GM13976 (cell line): ENCODE data around the gene ABI3BP.

Experiments
- DNase-seq: peaks from one replicate; pipeline ENCODE4 v3.0.0; 2012; ENCODE audit warnings: low spot score
- in situ Hi-C: fragments of 300-500 bp; cut with MboI; formaldehyde crosslinking; loops from one replicate; pipeline ENCODE4 v1.12.0; 2022; ENCODE audit warnings: low sequenced_read_pairs, mixed read lengths, inconsistent platforms; ENCODE audit not compliant: unreplicated experiment
- TF ChIP-seq, protein P1 (sequence below): IDR thresholded peaks from 2 replicates; pipeline ENCODE4 v1.5.1; 2012; ENCODE audit warnings: borderline replicate concordance, mild to moderate bottlenecking; ENCODE audit not compliant: insufficient read depth; ENCODE audit errors: extremely low read depth, missing control alignments, control extremely low read depth

ABI3BP gene

GRCh38 chr3:100776746-100777145 is 216.5 kb downstream of the ABI3BP start:
- TF ChIP-seq, protein P1, sequence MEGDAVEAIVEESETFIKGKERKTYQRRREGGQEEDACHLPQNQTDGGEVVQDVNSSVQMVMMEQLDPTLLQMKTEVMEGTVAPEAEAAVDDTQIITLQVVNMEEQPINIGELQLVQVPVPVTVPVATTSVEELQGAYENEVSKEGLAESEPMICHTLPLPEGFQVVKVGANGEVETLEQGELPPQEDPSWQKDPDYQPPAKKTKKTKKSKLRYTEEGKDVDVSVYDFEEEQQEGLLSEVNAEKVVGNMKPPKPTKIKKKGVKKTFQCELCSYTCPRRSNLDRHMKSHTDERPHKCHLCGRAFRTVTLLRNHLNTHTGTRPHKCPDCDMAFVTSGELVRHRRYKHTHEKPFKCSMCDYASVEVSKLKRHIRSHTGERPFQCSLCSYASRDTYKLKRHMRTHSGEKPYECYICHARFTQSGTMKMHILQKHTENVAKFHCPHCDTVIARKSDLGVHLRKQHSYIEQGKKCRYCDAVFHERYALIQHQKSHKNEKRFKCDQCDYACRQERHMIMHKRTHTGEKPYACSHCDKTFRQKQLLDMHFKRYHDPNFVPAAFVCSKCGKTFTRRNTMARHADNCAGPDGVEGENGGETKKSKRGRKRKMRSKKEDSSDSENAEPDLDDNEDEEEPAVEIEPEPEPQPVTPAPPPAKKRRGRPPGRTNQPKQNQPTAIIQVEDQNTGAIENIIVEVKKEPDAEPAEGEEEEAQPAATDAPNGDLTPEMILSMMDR = no peak
- in situ Hi-C loops = no loop called here
- no peak for DNase-seq

DNA sequence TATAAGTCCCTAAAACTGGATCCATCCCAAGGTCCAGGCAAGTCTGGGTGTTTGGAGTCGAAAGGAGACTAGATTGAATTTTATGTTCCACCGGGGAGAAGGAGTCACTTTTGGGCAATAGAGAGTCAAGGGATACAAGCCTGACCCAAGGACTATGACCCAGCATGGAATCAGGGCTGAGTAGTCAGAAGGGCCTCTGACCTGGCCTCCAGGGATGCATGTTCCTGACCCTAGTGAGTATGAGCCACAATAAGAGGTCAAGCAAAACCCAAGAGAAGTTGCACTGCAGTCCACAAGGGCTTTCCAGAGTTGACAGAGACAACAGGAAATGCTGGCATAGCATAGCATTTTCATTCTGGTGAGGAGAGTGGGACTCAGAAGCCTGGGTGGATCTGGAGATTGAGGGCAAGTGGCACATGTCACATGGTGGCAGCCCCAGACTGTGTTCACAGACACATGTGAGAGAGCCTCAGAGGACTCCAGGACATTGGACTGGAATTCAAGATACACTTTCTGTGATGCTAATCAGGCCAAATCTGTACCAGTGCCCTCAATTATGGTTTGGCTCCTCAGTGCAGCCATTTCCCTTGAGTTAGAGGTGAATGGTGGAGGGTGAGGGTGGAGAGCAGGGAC is 217.0 kb downstream of the ABI3BP start:
- in situ Hi-C loops = no loop called here
- TF ChIP-seq, protein P1 = no peak
- DNase-seq = no peak

DNA sequence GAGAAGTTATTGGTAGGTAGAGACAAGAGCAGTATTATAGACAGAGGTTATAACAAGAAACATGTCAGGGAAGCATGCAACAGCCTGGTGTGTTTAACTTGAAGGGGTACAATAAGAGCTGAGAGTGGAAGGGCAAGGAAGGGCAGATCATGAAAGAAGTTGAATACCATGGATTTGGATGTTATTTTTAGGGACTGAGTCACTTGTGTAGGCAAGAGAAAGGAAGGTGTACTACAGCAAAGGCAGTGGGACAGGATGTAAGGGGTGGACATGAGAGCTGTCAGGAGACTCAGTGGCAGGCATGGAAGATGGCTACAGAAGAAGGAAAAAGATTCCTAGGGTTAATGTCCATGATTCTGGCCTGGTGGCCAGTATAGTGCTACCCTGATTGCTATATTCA is 217.6 kb downstream of the ABI3BP start:
- in situ Hi-C loops = no loop called here
- TF ChIP-seq, protein P1 = no peak
- DNase-seq = no peak

DNA sequence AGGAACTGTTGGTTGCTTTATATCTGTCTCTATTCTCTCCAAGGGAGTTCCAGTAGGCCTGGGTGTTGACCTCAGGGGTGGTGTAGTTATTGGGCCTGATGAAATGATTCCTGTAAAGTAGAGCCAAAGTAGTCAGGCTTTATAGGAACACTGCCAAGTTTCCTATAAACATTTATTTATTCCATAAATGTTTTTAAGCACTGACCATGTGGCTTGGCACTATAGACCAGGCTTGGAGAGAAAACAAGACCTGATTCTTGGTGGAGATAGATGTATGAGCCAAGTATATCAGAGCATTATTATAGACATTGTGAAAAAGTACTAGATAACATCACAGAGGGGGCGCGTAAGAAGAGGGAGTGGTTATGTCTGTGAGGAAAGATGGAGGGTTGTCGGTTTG is 218.0 kb downstream of the ABI3BP start:
- no peak for DNase-seq
- TF ChIP-seq, protein P1 = no peak
- in situ Hi-C loops = no loop called here

GRCh38 chr3:100769693-100770092 is 223.5 kb downstream of the ABI3BP start:
- TF ChIP-seq, protein P1 = no peak
- no peak for DNase-seq
- in situ Hi-C loops = no loop called here

DNA sequence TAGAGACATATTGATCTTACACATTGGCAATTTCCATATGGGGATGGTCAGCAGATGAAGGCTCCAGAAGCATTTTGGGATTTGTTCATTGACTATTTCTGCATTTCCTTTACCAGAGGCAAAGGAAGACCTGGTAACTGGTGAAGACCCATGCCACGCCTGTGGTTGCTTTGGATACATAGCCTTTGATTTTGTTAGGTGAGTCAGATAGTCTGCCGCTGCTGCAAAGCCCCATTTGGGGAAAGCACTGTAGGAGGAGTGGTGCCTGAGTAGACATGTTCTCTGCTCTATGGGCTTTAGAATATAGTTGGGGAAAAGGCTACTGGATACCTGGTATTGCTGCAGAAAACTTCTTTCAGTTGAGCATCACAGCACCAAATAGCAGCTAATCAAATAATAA is 227.2 kb downstream of the ABI3BP start:
- DNase-seq = no peak
- in situ Hi-C loops = no loop called here
- TF ChIP-seq, protein P1 = no peak
